ENCODE data around the gene OR2V2. TPM values are rescaled to one million over a fixed set of nuclear protein-coding genes. Genes with fewer than 3 reads are reported as not detected.

OR2V2 gene
- total RNA-seq, 1 experiment from 2014 or later = not detected

GRCh38 chr5:181189962-181190710 lies 42.8 kb downstream of the OR2V2 start:
- H3K27me3 ChIP-seq (ENCODE audit: insufficient read depth, low read length) = peaks cover 16% of the 10 kb centered on the region
- H4K91ac ChIP-seq (ENCODE audit: insufficient read length, low read depth, low read length) = no peak overlapping the region
- H3K9ac ChIP-seq (ENCODE audit: extremely low read depth, insufficient read length, low read length) = no peak overlapping the region
- no peak overlapping the region for H3K4ac ChIP-seq (ENCODE audit: low read depth, low read length)
- H3K79me1 ChIP-seq (ENCODE audit: insufficient read depth, low read depth, low read length, poor library complexity, severe bottlenecking) = no peaks in the 10 kb centered on the region
- TF ChIP-seq CTCF (conservative IDR thresholded peaks at IDR 0.05) = no peak
- peaks cover 0 to 2% (median 0%) of the 10 kb centered on the region in 3 experiments; a peak in 2 of 7 replicates for H3K36me3 Mint-ChIP-seq (ENCODE audit: insufficient read depth in 1 of 3, low read depth in 3 of 3)
- H3K23me2 ChIP-seq (ENCODE audit: insufficient read length, low read depth, low read length, poor library complexity, severe bottlenecking) = peaks cover 34% of the 10 kb centered on the region
- peaks cover 53% of the 10 kb centered on the region for H3K27me3 Mint-ChIP-seq (ENCODE audit: low read depth)
- no peak for DNase-seq
- WGBS (ENCODE audit: extremely low coverage, insufficient read length, low lambda C conversion rate) = no CpG with 5 or more reads among the region's 52 CpGs
- H2BK5ac ChIP-seq (ENCODE audit: insufficient read length, low read length) = no peak overlapping the region
- H4K20me1 ChIP-seq (ENCODE audit: control insufficient read depth, insufficient read depth, insufficient read length) = no peaks in the 10 kb centered on the region
- H3T11ph ChIP-seq (ENCODE audit: low read length) = no peak overlapping the region
- H3K9me3 Mint-ChIP-seq = peaks cover 6 to 9% of the 10 kb centered on the region in 2 experiments; a peak in 2 of 5 replicates
- H3K56ac ChIP-seq (ENCODE audit: insufficient read length, low read depth, low read length) = no peak overlapping the region
- H3K4me2 ChIP-seq (ENCODE audit: insufficient read depth, insufficient read length, low read length) = peak overlapping the region; percentile 75
- H3K9me3 ChIP-seq (ENCODE audit: control insufficient read depth, low read depth, low read length) = no peaks in the 10 kb centered on the region
- H3K4me3 Mint-ChIP-seq = peak overlapping the region; percentile 91 to 92
- H3K18ac ChIP-seq (ENCODE audit: insufficient read length, low read depth, low read length) = no peak overlapping the region
- no peak overlapping the region for H2BK120ac ChIP-seq (ENCODE audit: low read depth, low read length, poor library complexity, severe bottlenecking)
- H3K27ac Mint-ChIP-seq = no peak overlapping the region
- no peak overlapping the region for H3K23ac ChIP-seq (ENCODE audit: insufficient read length, low read depth, low read length)
- H3K14ac ChIP-seq (ENCODE audit: insufficient read depth, low read length) = no peak overlapping the region
- H3K79me2 ChIP-seq (ENCODE audit: insufficient read depth, low read length) = no peaks in the 10 kb centered on the region
- no peak overlapping the region for H2BK15ac ChIP-seq (ENCODE audit: low read depth, low read length)
- no peak overlapping the region for H2AK5ac ChIP-seq (ENCODE audit: insufficient read length, low read length)
- H3K27ac ChIP-seq (ENCODE audit: insufficient read length, low read depth, low read length) = no peak overlapping the region
- no peak overlapping the region for H2BK12ac ChIP-seq (ENCODE audit: insufficient read length, low read depth, low read length)
- H4K5ac ChIP-seq (ENCODE audit: insufficient read length, low read depth, low read length) = no peak overlapping the region
- no peak overlapping the region for H2BK20ac ChIP-seq (ENCODE audit: low read depth, low read length, poor library complexity, severe bottlenecking)
- H2AFZ ChIP-seq (ENCODE audit: low read length) = no peak overlapping the region
- peaks cover 11 to 25% of the 10 kb centered on the region in 2 experiments for H3K4me1 Mint-ChIP-seq
- H3K4me1 ChIP-seq (ENCODE audit: insufficient read depth, low read length) = no peaks in the 10 kb centered on the region
- H4K8ac ChIP-seq (replicated peaks; ENCODE audit: insufficient read length, low read depth, low read length) = no peak overlapping the region

Data from H9 (cell line).